IMR-90 (cell line): Measurements from ENCODE around the gene VEPH1. TPM values are rescaled to one million over a fixed set of nuclear protein-coding genes. Genes with fewer than 3 reads are reported as not detected.

Experiments
- ATAC-seq: fragments of 200-7000 bp; cut with Tn5 transposase; 2 replicates; pipeline ENCODE4 v1.9.1; 2020; ENCODE audit warnings: low read depth, mild to moderate bottlenecking, moderate library complexity
- BruUV-seq: library from RNA; stranded (reverse); fragments of 400-500 nt; replicated peaks from 2 replicates; lab custom pipeline; 2021; lab: Mats Ljungman, UMichigan
- CTCF ChIA-PET: fragments of 300-600 bp; formaldehyde crosslinking; extraction: SDS; loops from one replicate; lab custom pipeline; 2021; ENCODE audit warnings: antibody characterized with exemption; lab: Yijun Ruan, JAX
- POLR2A ChIA-PET: fragments of 300-600 bp; sonication (Branson Sonifier 250); formaldehyde crosslinking; loops from one replicate; lab custom pipeline; 2022; ENCODE audit warnings: antibody characterized with exemption; ENCODE audit not compliant: unreplicated experiment; lab: Charles Lee
- DNase-seq: peaks from one replicate; pipeline ENCODE4 v3.0.0; 2013
- H2AFZ ChIP-seq: replicated peaks from 2 replicates; pipeline ENCODE3; 2013; ENCODE audit warnings: low read length, mild to moderate bottlenecking; ENCODE audit not compliant: poor library complexity
- H2AK5ac ChIP-seq: 2 replicates; pipeline ENCODE4 v1.6.1; 2013; ENCODE audit warnings: low read depth, low read length, inconsistent platforms
- H2AK9ac ChIP-seq: replicated peaks from 2 replicates; pipeline ENCODE3; 2013; ENCODE audit warnings: mild to moderate bottlenecking, low read depth, low read length, moderate library complexity; ENCODE audit not compliant: poor library complexity
- H2BK120ac ChIP-seq: 2 replicates; pipeline ENCODE4 v1.6.1; 2013; ENCODE audit warnings: low read depth, low read length, inconsistent platforms
- H2BK15ac ChIP-seq: 3 replicates; pipeline ENCODE4 v1.6.1; 2013; ENCODE audit warnings: low read depth, low read length, inconsistent platforms
- H2BK20ac ChIP-seq: 2 replicates; pipeline ENCODE4 v1.6.1; 2013; ENCODE audit warnings: low read depth, mild to moderate bottlenecking, inconsistent platforms, low read length, moderate library complexity
- H2BK5ac ChIP-seq: 2 replicates; pipeline ENCODE4 v1.6.1; 2013; ENCODE audit warnings: mild to moderate bottlenecking, low read depth, low read length, inconsistent platforms; ENCODE audit not compliant: poor library complexity, severe bottlenecking
- H3K14ac ChIP-seq: replicated peaks from 2 replicates; pipeline ENCODE4 v1.6.1; 2013; ENCODE audit warnings: low read depth, low read length, inconsistent platforms
- H3K18ac ChIP-seq: 2 replicates; pipeline ENCODE4 v1.6.1; 2013; ENCODE audit warnings: low read depth, low read length, control low read depth
- H3K23ac ChIP-seq: 2 replicates; pipeline ENCODE4 v1.6.1; 2013; ENCODE audit warnings: low read depth, low read length, inconsistent platforms
- H3K27ac ChIP-seq: 2 replicates; pipeline ENCODE4 v1.5.1; 2013; ENCODE audit warnings: mild to moderate bottlenecking, control low read depth, low read length; ENCODE audit not compliant: insufficient read depth
- H3K27me3 ChIP-seq: 2 replicates; pipeline ENCODE4 v1.6.1; 2013; ENCODE audit warnings: low read length; ENCODE audit not compliant: control insufficient read depth, insufficient read depth
- H3K36me3 ChIP-seq: 2 replicates; pipeline ENCODE4 v1.6.1; 2013; ENCODE audit warnings: low read length, mixed read lengths; ENCODE audit not compliant: control insufficient read depth, insufficient read depth
- H3K4ac ChIP-seq: 2 replicates; pipeline ENCODE4 v1.6.1; 2013; ENCODE audit warnings: low read depth, low read length, inconsistent platforms
- H3K4me1 ChIP-seq: 2 replicates; pipeline ENCODE4 v1.6.1; 2013; ENCODE audit warnings: low read length, mixed read lengths; ENCODE audit not compliant: control insufficient read depth, insufficient read depth
- H3K4me2 ChIP-seq: 2 replicates; pipeline ENCODE4 v1.6.1; 2013; ENCODE audit warnings: low read depth, mild to moderate bottlenecking, control low read depth, low read length, moderate library complexity
- H3K4me3 ChIP-seq: 2 replicates; pipeline ENCODE4 v1.5.1; 2013; ENCODE audit warnings: low read depth, mild to moderate bottlenecking, control low read depth, low read length, moderate library complexity; ENCODE audit not compliant: insufficient read depth
- H3K56ac ChIP-seq: 2 replicates; pipeline ENCODE4 v1.6.1; 2013; ENCODE audit warnings: low read length, inconsistent platforms; ENCODE audit not compliant: insufficient read depth; ENCODE audit errors: extremely low read depth
- H3K79me1 ChIP-seq, 2 experiments: 2 replicates each; pipeline ENCODE4 v1.6.1; 2013; ENCODE audit warnings: low read length in 2 of 2, inconsistent platforms in 1 of 2, low read depth in 1 of 2
- H3K9ac ChIP-seq: 2 replicates; pipeline ENCODE4 v1.6.1; 2013; ENCODE audit warnings: low read depth, low read length, control low read depth
- H3K9me1 ChIP-seq: 2 replicates; pipeline ENCODE4 v1.6.1; 2013; ENCODE audit warnings: low read length, inconsistent platforms; ENCODE audit not compliant: insufficient read depth
- H3K9me3 ChIP-seq: 2 replicates; pipeline ENCODE4 v1.6.1; 2013; ENCODE audit warnings: low read length; ENCODE audit not compliant: control insufficient read depth, insufficient read depth
- H4K20me1 ChIP-seq: 2 replicates; pipeline ENCODE4 v1.6.1; 2013; ENCODE audit warnings: low read length, inconsistent platforms; ENCODE audit not compliant: insufficient read depth
- H4K5ac ChIP-seq: 2 replicates; pipeline ENCODE4 v1.6.1; 2013; ENCODE audit warnings: mild to moderate bottlenecking, low read depth, low read length, control low read depth
- H4K8ac ChIP-seq, 2 experiments: 2 replicates each; pipeline ENCODE4 v1.6.1; 2013; ENCODE audit warnings: low read depth in 2 of 2, low read length in 2 of 2, control low read depth in 1 of 2, inconsistent platforms in 1 of 2
- H4K91ac ChIP-seq: 2 replicates; pipeline ENCODE4 v1.6.1; 2013; ENCODE audit warnings: low read depth, low read length, inconsistent platforms; ENCODE audit not compliant: insufficient read depth
- CHD1 ChIP-seq: IDR thresholded peaks from 2 replicates; pipeline ENCODE4 v1.6.1; 2012; ENCODE audit warnings: low read depth, low read length, improper control_type of control experiment
- CTCF ChIP-seq: conservative IDR thresholded peaks from 2 replicates; pipeline ENCODE4 v1.5.1; 2012; ENCODE audit warnings: mild to moderate bottlenecking, low read depth, low read length, improper control_type of control experiment
- ELK1 ChIP-seq: fragments of 150-350 bp; IDR thresholded peaks from 2 replicates; pipeline ENCODE4 v1.6.1; 2016; ENCODE audit warnings: low read depth, mild to moderate bottlenecking, low read length, moderate library complexity, borderline replicate concordance
- FOS ChIP-seq: fragments of 150-350 bp; IDR thresholded peaks from 2 replicates; pipeline ENCODE4 v1.6.1; 2016; ENCODE audit warnings: low read depth, low read length
- MAFK ChIP-seq: IDR thresholded peaks from 2 replicates; pipeline ENCODE4 v1.6.1; 2012; ENCODE audit warnings: low read depth, low read length, improper control_type of control experiment
- USF2 ChIP-seq: fragments of 150-350 bp; IDR thresholded peaks from 2 replicates; pipeline ENCODE4 v1.6.1; 2017; ENCODE audit warnings: mild to moderate bottlenecking, antibody characterized with exemption, low read length, low read depth
- WGBS, 2 experiments: methylation state at CpG; one replicate each; pipeline versions ENCODE4 v1.1.5 to v1.1.7; 2013; ENCODE audit warnings: missing lambda C conversion rate in 2 of 2; ENCODE audit not compliant: insufficient read length in 1 of 2; ENCODE audit errors: extremely low coverage in 2 of 2; 5-methylcytosine and 5-hydroxymethylcytosine counted together
- dilution Hi-C: fragments of 300-500 bp; cut with HindIII; formaldehyde crosslinking; loops from one replicate; pipeline ENCODE4 v1.14.3; 2018; ENCODE audit warnings: low sequenced_read_pairs; ENCODE audit not compliant: unreplicated experiment
- in situ Hi-C: fragments of 300-500 bp; cut with MboI; formaldehyde crosslinking; loops from 3 replicates; pipeline ENCODE4 v1.14.3; 2019; ENCODE audit warnings: low sequenced_read_pairs, inconsistent platforms, mixed read lengths
- intact Hi-C: fragments of 100-400 bp; cut with micrococcal nuclease; formaldehyde crosslinking; loops from 2 replicates; pipeline ENCODE4 v1.10.0; 2022
- polyA plus RNA-seq, 3 experiments: library from polyadenylated mRNA; depleted of rRNA; stranded (reverse); fragments of >200 nt; gene quantifications; 2 replicates each; pipeline ENCODE4 v1.2.3, GENCODE V29; 2012; ENCODE audit warnings: low replicate concordance in 1 of 3
- total RNA-seq: library from RNA; depleted of rRNA; stranded (reverse); fragments of >200 nt; gene quantifications from 2 replicates; pipeline ENCODE4 v1.2.3, GENCODE V29; 2012

VEPH1 gene
- total and polyA plus RNA-seq, 2 of the 4 experiments (the other 2 are of a cell fraction) = 30.5 to 130 TPM

DNA sequence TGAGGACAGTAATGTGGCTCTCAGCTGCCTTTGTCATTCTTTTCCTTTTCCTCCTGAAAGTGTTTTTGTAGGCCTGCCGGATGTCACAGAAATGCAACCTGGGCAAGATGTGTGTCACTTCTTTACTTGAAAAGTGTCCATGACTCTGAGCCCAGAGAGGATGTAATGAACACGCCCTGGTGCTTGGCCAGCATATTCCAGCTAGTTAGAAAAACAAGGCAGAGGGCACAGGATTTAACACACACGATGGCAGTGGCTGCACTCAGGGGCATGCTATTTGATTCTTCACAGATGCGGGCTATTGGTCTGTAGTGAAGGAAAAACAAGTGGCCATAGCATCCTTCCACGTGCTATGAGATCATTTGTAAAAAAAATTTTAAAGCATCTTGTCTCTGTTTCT, 96.8 kb downstream of the VEPH1 start:
- POLR2A ChIA-PET = no interaction called here
- no peak overlapping the region for H3K4me3 ChIP-seq
- H3K27me3 ChIP-seq = no peaks in the 10 kb centered on the region
- H3K4ac ChIP-seq = no peak overlapping the region; the same call in 1 of the 2 replicates
- DNase-seq (no peak), ATAC-seq (no peak)
- H2AK5ac ChIP-seq = no peak overlapping the region
- H4K5ac ChIP-seq = no peak overlapping the region
- peaks cover 9% of the 10 kb centered on the region; the same call in 1 of the 2 replicates for H3K9me1 ChIP-seq
- H3K18ac ChIP-seq = no peak overlapping the region
- no peak overlapping the region for H3K4me2 ChIP-seq
- H3K79me1 ChIP-seq = 0 out of 4 replicates have a peak, but pooled peaks cover 0 to 3% of the 10 kb centered on the region in 2 experiments
- no peak overlapping the region for H3K14ac ChIP-seq
- in situ Hi-C loops (no loop called here), dilution Hi-C loops (no loop called here), intact Hi-C loops (no loop called here)
- H2AFZ ChIP-seq = no peak overlapping the region
- CTCF ChIA-PET = no interaction called here
- no peak overlapping the region for H4K91ac ChIP-seq
- no peaks in the 10 kb centered on the region for H3K36me3 ChIP-seq
- no peaks in the 10 kb centered on the region for H3K9me3 ChIP-seq
- no peak overlapping the region for H3K27ac ChIP-seq
- no peak overlapping the region for H3K56ac ChIP-seq
- H2BK120ac ChIP-seq = no peak overlapping the region
- BruUV-seq = no TSS peak
- H3K4me1 ChIP-seq = peaks cover 5% of the 10 kb centered on the region
- no peaks in the 10 kb centered on the region for H4K20me1 ChIP-seq
- TF ChIP-seq CTCF = no peak
- TF ChIP-seq ELK1 = no peak
- TF ChIP-seq FOS = no peak
- no peak for TF ChIP-seq CHD1
- no peak for TF ChIP-seq MAFK
- TF ChIP-seq USF2 = no peak
- H2AK9ac ChIP-seq = no peak overlapping the region
- no peak overlapping the region for H2BK20ac ChIP-seq
- WGBS, 2 experiments = 100% methylated on average over 1 of the region's 5 CpGs; no CpG with 5 or more reads in 1 of the 2 experiments
- no peak overlapping the region for H2BK5ac ChIP-seq
- no peak overlapping the region for H2BK15ac ChIP-seq
- H3K23ac ChIP-seq = no peak overlapping the region
- no peak overlapping the region for H3K9ac ChIP-seq
- no peak overlapping the region for H4K8ac ChIP-seq
